Pancreas (tissue), 10 donors: Measurements from ENCODE around the gene KLHL17. TPM values are rescaled to one million over a fixed set of nuclear protein-coding genes. Genes with fewer than 3 reads are reported as not detected.

Source experiments
- ATAC-seq, 4 donors: fragments of 200-7000 bp; cut with Tn5 transposase; one replicate each; pipeline versions ENCODE4 v1.8.0 to v1.9.1; 2020; ENCODE audit warnings: mild to moderate bottlenecking in 4 of 4, moderate library complexity in 4 of 4
- DNase-seq, 6 donors: peaks; one replicate each; pipeline ENCODE4 v3.0.0-alpha.2; 2020
- FAIRE-seq: peaks from 2 replicates; lab custom pipeline; 2012; peaks lifted over from hg19 to GRCh38; lab: Jason Lieb, UNC
- H3K27ac ChIP-seq, 4 donors: fragments of 200-600 bp; sonication (generic); 1 replicate in 3 of 4; 2 replicates in 1 of 4; pipeline versions ENCODE4 v1.5.0 to v1.8.0; 2020
- H3K27me3 ChIP-seq, 4 donors: fragments of 200-600 bp; one replicate each; pipeline ENCODE4 v1.8.0; 2021
- H3K36me3 ChIP-seq, 3 donors: fragments of 200-600 bp; sonication (generic) in 1 of 3; one replicate each; pipeline versions ENCODE4 v1.5.0 to v1.8.0; 2020 to 2021
- H3K4me1 ChIP-seq, 3 donors: fragments of 200-600 bp; one replicate each; pipeline ENCODE4 v1.8.0; 2021
- H3K4me3 ChIP-seq, 4 donors: fragments of 200-600 bp; sonication (generic) in 2 of 4; one replicate each; pipeline versions ENCODE4 v1.5.0 to v1.8.0; 2020 to 2021
- H3K9me3 ChIP-seq, 4 donors: fragments of 200-600 bp; one replicate each; pipeline ENCODE4 v1.8.0; 2021
- WGBS, 2 donors: extraction: QIAGEN DNeasy Blood & Tissue Kit; methylation state at CpG; one replicate each; pipeline ENCODE4 v1.1.7; 2013; 5-methylcytosine and 5-hydroxymethylcytosine counted together
- intact Hi-C, 3 donors: fragments of 100-400 bp; cut with DNase I; formaldehyde crosslinking; loops; one replicate each; pipeline versions ENCODE4 v1.11.1 to v1.14.2; 2022
- polyA plus RNA-seq, 2 donors: library from polyadenylated mRNA; stranded (reverse); fragments of 200-250 nt; gene quantifications; one replicate each; pipeline ENCODE4 v1.2.3, GENCODE V29; 2013
- total RNA-seq, 6 donors: library from RNA; stranded (reverse); fragmentation: NEBNext Ultra II Directional in 4 of 6; extraction: Animal tissue kit (Norgen Biotek cat#: 25700) in 4 of 6; gene quantifications; one replicate each; pipeline versions ENCODE4 v1.2.1 to v1.2.4, GENCODE V29; 2021 to 2023
- TF ChIP-seq, protein P1 (sequence below), 4 donors: fragments of 200-600 bp; sonication (generic) in 3 of 4; IDR thresholded peaks; one replicate each; pipeline versions ENCODE4 v1.5.0 to v1.8.0; 2021; ENCODE audit warnings: antibody characterized with exemption in 4 of 4
- donor health status: healthy with polysubstance abuse.
- donor health status: DM: no; HTN: no; CAD: no; lungs with moderate emphysema.
- donor health status: DM: no; HTN: no; CAD: no.
- donor health status: control.
- donor health status: control.
- donor health status: Bipolar disorder and iron deficiency.
- donor health status: DM: yes; HTN: yes; CAD: no.
- donor health status: DM: no; HTN: no; CAD: no.
- donor health status: DM: no; HTN: no; CAD: no.
- donor health status: DM: yes; HTN: yes; CAD: no.

KLHL17 gene
- total and polyA plus RNA-seq, 8 donors = 3.1 to 24.1 (median 6.2) TPM

DNA sequence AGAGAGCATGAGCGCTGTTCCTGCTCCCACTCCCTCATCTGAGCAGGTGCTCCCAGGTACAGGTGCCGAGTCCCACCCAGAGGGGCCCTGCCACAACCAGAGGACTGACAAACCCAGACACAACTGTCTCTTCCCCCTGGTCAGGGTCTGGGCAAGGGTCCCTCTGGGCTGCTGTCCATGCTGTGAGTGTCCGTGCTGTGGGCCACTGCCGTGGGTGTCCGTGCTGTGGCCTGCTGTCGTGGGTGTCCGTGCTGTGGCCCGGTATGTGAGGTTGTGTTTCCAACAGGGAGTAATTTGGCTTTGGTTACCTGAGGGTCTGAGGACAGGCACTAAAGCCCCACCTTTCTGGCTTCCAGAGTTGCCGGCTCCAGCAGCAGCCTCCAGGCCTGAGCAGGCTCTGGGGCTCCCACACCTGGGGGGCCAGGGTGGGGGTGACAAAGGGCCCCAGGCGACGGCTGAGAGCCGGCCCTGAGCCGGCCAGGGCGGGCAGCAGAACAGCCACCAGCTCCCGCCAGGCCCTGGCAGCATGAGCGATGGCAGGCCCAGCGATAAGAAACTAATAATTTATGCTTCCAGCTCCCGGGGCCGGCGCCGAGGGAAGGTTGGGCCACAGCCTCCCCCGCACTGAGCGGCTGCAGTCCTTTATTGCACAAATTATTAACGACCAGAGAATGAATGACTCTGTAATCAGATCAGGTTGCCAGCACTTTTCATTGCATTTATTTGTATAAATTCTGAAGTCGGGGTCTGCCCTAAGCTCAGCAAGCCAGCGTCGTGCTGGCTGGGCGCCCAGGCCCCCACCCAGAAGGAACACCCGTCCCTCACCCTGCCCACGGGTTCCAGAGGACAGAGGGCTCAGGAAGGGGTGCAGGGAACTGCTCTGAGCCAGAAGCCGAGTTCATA, 44.0 kb upstream of the KLHL17 start:
- ATAC-seq = peak; percentile 28 to 71 (median 46)
- Histone ChIP-seq H3K27me3 (no peaks in the 10 kb centered on the region), H3K9me3 (no peaks in the 10 kb centered on the region), H3K4me3 (no peak overlapping the region), H3K27ac (no peak overlapping the region), H3K4me1 (peaks cover 0 to 9% (median 7%) of the 10 kb centered on the region in 3 donors), H3K36me3 (no peaks in the 10 kb centered on the region)
- intact Hi-C loops = no loop called here
- DNase-seq = peak in 5 of 6 donors; percentile 45 to 76 (median 61)
- WGBS, 2 donors = 16 to 17% methylated on average over 31 of the region's 31 CpGs
- FAIRE-seq = no peak
- TF ChIP-seq, protein P1, sequence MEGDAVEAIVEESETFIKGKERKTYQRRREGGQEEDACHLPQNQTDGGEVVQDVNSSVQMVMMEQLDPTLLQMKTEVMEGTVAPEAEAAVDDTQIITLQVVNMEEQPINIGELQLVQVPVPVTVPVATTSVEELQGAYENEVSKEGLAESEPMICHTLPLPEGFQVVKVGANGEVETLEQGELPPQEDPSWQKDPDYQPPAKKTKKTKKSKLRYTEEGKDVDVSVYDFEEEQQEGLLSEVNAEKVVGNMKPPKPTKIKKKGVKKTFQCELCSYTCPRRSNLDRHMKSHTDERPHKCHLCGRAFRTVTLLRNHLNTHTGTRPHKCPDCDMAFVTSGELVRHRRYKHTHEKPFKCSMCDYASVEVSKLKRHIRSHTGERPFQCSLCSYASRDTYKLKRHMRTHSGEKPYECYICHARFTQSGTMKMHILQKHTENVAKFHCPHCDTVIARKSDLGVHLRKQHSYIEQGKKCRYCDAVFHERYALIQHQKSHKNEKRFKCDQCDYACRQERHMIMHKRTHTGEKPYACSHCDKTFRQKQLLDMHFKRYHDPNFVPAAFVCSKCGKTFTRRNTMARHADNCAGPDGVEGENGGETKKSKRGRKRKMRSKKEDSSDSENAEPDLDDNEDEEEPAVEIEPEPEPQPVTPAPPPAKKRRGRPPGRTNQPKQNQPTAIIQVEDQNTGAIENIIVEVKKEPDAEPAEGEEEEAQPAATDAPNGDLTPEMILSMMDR (IDR thresholded peaks at IDR 0.05) = no peak

GRCh38 chr1:917076-917459, 43.3 kb upstream of the KLHL17 start:
- TF ChIP-seq, protein P1 (IDR thresholded peaks at IDR 0.05) = no peak
- WGBS, 2 donors = 32 to 46% methylated on average over 7 of the region's 7 CpGs
- H3K9me3 ChIP-seq = no peaks in the 10 kb centered on the region
- H3K36me3 ChIP-seq = no peaks in the 10 kb centered on the region
- DNase-seq = peak in 3 of 6 donors; percentile 31 to 63 (median 49)
- peaks cover 0 to 9% (median 7%) of the 10 kb centered on the region in 3 donors for H3K4me1 ChIP-seq
- intact Hi-C loops = no loop called here
- no peak for FAIRE-seq
- ATAC-seq = no peak
- H3K27ac ChIP-seq = no peak overlapping the region
- H3K27me3 ChIP-seq = no peaks in the 10 kb centered on the region
- H3K4me3 ChIP-seq = no peak overlapping the region

GRCh38 chr1:917466-918091, 42.8 kb upstream of the KLHL17 start:
- Histone ChIP-seq H3K4me1 (peaks cover 0 to 9% (median 7%) of the 10 kb centered on the region in 3 donors), H3K36me3 (no peaks in the 10 kb centered on the region), H3K27ac (no peak overlapping the region), H3K9me3 (no peaks in the 10 kb centered on the region), H3K27me3 (no peaks in the 10 kb centered on the region), H3K4me3 (no peak overlapping the region)
- DNase-seq (peak in 3 of 6 donors; percentile 18 to 51 (median 44)), ATAC-seq (no peak), FAIRE-seq (no peak)
- 47 to 55% methylated on average over 22 of the region's 22 CpGs for WGBS, 2 donors
- intact Hi-C loops = no loop called here
- TF ChIP-seq, protein P1 (IDR thresholded peaks at IDR 0.05) = no peak

DNA sequence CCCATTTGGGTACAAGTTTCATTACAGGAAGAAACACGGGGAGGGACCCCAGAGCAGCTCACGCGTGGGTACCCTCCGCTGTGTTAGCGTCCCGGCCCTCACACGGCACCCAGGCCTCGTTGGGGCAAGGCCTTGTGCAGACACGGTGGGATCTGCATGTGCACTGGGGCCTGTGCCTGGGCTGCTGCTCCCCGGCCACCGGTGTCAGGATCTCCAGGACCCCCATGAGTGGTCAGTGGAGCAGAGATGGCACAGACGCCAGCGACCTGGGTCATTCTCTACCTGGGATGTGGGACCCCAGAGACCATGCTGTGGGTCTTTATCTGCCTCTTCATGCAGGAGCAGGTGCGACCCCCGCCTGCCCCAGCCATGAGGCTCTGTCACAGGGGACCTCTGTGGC, 42.0 kb upstream of the KLHL17 start:
- intact Hi-C loops = no loop called here
- Histone ChIP-seq H3K9me3 (no peaks in the 10 kb centered on the region), H3K4me1 (peaks cover 0 to 11% (median 7%) of the 10 kb centered on the region in 3 donors), H3K36me3 (no peaks in the 10 kb centered on the region), H3K4me3 (no peak overlapping the region), H3K27me3 (no peaks in the 10 kb centered on the region), H3K27ac (no peak overlapping the region)
- DNase-seq = peak in 3 of 6 donors; percentile 14 to 65 (median 51)
- no peak for FAIRE-seq
- TF ChIP-seq, protein P1 (IDR thresholded peaks at IDR 0.05) = no peak
- WGBS, 2 donors = 69 to 77% methylated on average over 15 of the region's 15 CpGs
- no peak for ATAC-seq
